ENCODE measurements around the gene MAP1LC3A. TPM values are rescaled to one million over a fixed set of nuclear protein-coding genes. Genes with fewer than 3 reads are reported as not detected.

Gene MAP1LC3A
- total and polyA plus RNA-seq, 4 donors, result 30.1 to 67.6 (median 37.8) TPM

DNA sequence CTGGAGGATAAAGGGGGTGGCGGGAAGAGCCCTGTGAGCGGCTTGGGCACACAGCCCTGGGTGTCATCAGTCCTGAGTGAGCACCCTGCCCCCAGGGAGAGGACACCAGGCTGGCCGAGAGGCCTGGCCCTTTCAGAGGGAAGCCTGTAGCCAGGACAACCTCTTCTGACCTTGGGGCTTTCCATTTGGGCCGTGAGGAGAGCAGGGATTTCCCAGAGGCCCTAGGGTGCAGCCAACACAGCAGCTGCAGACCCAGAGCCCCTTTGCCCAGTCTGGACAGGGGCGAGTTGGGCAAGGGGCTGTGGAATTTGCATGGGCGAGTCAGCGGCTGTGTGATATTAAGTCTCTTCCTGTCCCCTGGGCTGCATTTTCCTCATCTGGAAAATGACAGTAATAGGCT lies 6.3 kb downstream of the MAP1LC3A start:
- no peak for DNase-seq
- Histone ChIP-seq H3K9ac (ENCODE audit: insufficient read depth in 1 of 2, low read length in 2 of 2) (no peak overlapping the region), H3K36me3 (ENCODE audit: control insufficient read depth in 4 of 4, insufficient read depth in 4 of 4, low read length in 4 of 4) (peaks cover 0 to 6% (median 3%) of the 10 kb centered on the region in 4 donors), H3K4me3 (no peak overlapping the region), H3K27me3 (ENCODE audit: control insufficient read depth in 3 of 3, insufficient read depth in 3 of 3, low read length in 2 of 3) (no peaks in the 10 kb centered on the region), H3K27ac (ENCODE audit: low read depth in 1 of 2, low read length in 1 of 2) (no peak overlapping the region), H3K9me3 (ENCODE audit: control insufficient read depth in 4 of 4, insufficient read depth in 3 of 4, low read length in 3 of 4) (no peaks in the 10 kb centered on the region), H3K4me1 (ENCODE audit: control insufficient read depth in 5 of 5, insufficient read depth in 5 of 5, low read length in 5 of 5) (peaks cover 0 to 3% (median 0%) of the 10 kb centered on the region in 5 donors)
- 76 to 85% methylated on average over 7 of the region's 7 CpGs for WGBS, 2 donors
- ATAC-seq (ENCODE audit: insufficient read depth, low FRiP score), result no peak
- TF ChIP-seq, protein P1, sequence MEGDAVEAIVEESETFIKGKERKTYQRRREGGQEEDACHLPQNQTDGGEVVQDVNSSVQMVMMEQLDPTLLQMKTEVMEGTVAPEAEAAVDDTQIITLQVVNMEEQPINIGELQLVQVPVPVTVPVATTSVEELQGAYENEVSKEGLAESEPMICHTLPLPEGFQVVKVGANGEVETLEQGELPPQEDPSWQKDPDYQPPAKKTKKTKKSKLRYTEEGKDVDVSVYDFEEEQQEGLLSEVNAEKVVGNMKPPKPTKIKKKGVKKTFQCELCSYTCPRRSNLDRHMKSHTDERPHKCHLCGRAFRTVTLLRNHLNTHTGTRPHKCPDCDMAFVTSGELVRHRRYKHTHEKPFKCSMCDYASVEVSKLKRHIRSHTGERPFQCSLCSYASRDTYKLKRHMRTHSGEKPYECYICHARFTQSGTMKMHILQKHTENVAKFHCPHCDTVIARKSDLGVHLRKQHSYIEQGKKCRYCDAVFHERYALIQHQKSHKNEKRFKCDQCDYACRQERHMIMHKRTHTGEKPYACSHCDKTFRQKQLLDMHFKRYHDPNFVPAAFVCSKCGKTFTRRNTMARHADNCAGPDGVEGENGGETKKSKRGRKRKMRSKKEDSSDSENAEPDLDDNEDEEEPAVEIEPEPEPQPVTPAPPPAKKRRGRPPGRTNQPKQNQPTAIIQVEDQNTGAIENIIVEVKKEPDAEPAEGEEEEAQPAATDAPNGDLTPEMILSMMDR (IDR thresholded peaks at IDR 0.05; ENCODE audit: control extremely low read depth, extremely low read depth), result no peak

DNA sequence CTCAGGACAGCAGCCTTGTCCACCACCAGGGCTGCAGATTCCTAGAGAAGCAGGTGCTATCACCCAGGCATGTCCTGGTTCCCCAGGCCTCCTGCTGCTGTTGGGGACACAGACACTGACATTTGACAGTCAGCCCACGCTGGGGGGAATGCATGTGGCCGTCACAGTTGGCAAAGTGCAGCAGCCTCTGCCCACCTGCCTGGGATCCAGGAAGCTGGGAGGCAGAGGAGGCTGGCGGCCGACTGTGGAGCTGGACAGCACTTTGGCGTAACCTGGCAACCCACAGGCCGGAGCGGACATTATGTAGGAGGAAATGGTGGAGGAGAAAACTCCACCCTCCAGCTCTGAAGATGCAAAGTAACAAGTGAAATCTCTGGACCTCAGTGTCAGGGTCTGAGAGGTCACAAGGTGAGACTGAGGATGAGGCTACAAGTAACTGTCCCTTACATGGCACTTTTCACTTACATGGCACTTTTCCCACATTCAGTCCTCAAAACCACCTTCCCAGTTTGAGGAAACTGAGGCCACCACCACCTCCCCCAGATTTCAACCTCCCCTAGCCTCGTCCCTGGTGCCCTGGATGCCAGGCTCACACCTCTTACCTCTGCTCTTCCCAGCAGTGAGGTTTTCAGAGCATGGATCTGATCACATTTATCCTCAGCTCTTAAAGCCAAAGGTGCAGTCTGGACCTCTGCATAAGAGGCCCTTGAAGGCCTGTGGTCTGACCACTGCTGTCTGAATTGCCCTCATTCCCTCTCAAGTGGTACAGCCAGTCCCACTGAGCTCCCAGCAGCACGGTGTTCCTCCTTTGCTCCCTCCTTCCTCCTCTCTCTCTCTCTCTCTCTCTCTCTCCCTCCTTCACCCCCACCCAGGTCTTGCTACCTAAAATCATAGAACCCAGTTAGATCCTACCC lies 8.7 kb downstream of the MAP1LC3A start:
- H3K36me3 ChIP-seq (ENCODE audit: control insufficient read depth in 4 of 4, insufficient read depth in 4 of 4, low read length in 4 of 4), result peaks cover 0 to 5% (median 1%) of the 10 kb centered on the region in 4 donors
- no peak overlapping the region for H3K4me3 ChIP-seq
- WGBS, 2 donors, result 70 to 85% methylated on average over 9 of the region's 9 CpGs
- no peaks in the 10 kb centered on the region for H3K27me3 ChIP-seq (ENCODE audit: control insufficient read depth in 3 of 3, insufficient read depth in 3 of 3, low read length in 2 of 3)
- H3K4me1 ChIP-seq (ENCODE audit: control insufficient read depth in 5 of 5, insufficient read depth in 5 of 5, low read length in 5 of 5), result peaks cover 0 to 3% (median 0%) of the 10 kb centered on the region in 5 donors
- H3K9me3 ChIP-seq (ENCODE audit: control insufficient read depth in 4 of 4, insufficient read depth in 3 of 4, low read length in 3 of 4), result no peaks in the 10 kb centered on the region
- TF ChIP-seq, protein P1 (IDR thresholded peaks at IDR 0.05; ENCODE audit: control extremely low read depth, extremely low read depth), result no peak
- no peak overlapping the region for H3K9ac ChIP-seq (ENCODE audit: insufficient read depth in 1 of 2, low read length in 2 of 2)
- ATAC-seq (ENCODE audit: insufficient read depth, low FRiP score) (peak; percentile 42), DNase-seq (no peak)
- H3K27ac ChIP-seq (ENCODE audit: low read depth in 1 of 2, low read length in 1 of 2), result peak overlapping the region in 1 of 2 donors; percentile 70

DNA sequence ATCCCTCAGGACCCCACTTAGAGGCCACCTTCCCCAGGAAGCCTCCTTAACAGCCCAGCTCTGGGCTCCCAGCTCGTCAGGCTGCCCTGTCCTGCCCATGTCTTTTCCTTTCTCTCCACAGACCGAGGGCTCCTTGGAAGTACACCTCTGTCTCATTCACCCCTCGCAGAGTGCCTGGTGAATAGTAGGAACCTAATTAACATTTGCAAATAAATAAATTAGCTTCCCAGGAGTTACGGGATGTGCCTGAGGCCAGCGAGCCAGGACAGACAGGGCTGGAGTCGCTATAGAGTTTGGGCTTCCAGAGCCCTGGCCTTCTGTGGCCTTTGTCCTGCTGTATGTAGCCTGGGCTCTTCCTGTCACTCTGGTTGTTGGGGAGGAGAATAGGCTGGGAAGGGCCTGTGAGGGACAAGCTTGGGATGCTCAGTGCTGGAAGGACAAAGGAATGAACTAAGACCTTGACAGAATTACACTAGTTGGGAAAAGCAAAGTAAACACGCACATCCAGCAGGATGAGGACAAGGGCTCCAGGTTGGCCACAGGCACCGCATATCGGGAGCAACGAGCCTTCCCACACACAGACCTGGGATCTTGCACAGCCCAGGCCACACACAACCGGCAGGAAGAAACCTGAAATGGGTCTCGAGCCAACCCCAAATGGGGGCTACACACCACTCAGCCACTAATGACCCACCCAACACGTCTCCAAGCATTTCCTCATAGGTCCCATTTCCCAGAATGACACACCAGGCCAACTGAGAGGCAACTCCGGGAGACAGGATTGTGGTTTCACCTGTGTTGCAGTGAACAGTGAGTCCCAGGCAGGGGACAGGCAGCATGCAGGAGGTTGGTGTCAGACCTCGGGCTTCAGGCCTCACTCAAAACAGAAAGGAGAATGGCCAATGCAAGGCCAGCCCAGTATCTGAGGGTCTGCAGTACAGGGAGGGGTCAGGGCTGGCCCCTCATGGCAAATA lies 9.7 kb downstream of the MAP1LC3A start:
- WGBS, 2 donors, result 85 to 94% methylated on average over 15 of the region's 15 CpGs
- H3K36me3 ChIP-seq (ENCODE audit: control insufficient read depth in 4 of 4, insufficient read depth in 4 of 4, low read length in 4 of 4), result peaks cover 0 to 5% (median 1%) of the 10 kb centered on the region in 4 donors
- peak overlapping the region in 1 of 2 donors; percentile 12 for H3K27ac ChIP-seq (ENCODE audit: low read depth in 1 of 2, low read length in 1 of 2)
- no peak overlapping the region for H3K9ac ChIP-seq (ENCODE audit: insufficient read depth in 1 of 2, low read length in 2 of 2)
- ATAC-seq (ENCODE audit: insufficient read depth, low FRiP score) (no peak), DNase-seq (no peak)
- H3K9me3 ChIP-seq (ENCODE audit: control insufficient read depth in 4 of 4, insufficient read depth in 3 of 4, low read length in 3 of 4), result no peaks in the 10 kb centered on the region
- H3K27me3 ChIP-seq (ENCODE audit: control insufficient read depth in 3 of 3, insufficient read depth in 3 of 3, low read length in 2 of 3), result no peaks in the 10 kb centered on the region
- H3K4me1 ChIP-seq (ENCODE audit: control insufficient read depth in 5 of 5, insufficient read depth in 5 of 5, low read length in 5 of 5), result peaks cover 0 to 3% (median 0%) of the 10 kb centered on the region in 5 donors
- no peak overlapping the region for H3K4me3 ChIP-seq
- TF ChIP-seq, protein P1 (IDR thresholded peaks at IDR 0.05; ENCODE audit: control extremely low read depth, extremely low read depth), result no peak
